HG03175 (cell line): ENCODE results near the gene ATP7B.

ENCODE experiments used
- ATAC-seq: cut with Tn5 transposase; IDR thresholded peaks from one replicate; pipeline ENCODE4 v1.9.1; 2021; ENCODE audit warnings: mild to moderate bottlenecking, moderate library complexity; ENCODE audit not compliant: unreplicated experiment

Gene ATP7B

DNA sequence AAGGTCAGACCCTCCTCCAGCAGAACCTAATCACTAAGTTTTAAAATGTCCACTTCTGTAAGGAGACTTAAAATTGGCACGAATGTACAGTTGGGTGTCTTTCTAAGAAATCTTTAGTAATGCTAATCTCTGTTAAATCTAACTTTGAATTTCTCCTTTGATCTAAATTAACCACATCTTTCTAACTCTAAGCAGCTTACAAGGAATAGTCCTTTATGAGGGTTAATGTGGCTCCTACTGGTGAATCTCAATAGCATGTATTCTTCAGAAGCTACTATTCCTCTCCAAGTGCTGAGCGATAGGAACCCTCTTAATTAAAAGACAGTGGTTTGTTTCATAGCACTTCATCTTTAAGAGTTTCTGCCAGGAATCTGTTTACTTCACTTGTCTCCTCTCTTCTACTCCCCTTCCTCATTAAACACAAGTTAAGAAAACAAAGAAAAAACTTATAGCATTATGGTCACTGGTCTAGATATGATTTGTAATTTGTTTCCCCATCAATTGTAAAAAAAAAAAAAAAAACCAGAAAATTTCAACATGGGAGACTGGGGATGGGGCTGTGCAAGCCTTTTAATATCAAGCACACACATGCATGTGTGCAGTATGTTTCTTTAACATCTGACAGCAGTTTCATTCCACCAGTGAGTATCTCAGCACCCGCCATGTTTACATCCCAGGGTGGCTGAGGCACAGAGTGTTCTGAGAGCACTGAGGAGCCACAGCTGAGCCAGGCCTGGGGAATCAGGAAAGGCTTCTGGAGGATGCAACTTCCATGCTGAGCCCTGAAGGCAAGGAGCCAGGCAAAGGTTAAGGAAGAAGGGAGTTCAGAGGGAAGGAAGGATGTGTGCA lies 57.7 kb downstream of the ATP7B start:
- ATAC-seq, result no peak

DNA sequence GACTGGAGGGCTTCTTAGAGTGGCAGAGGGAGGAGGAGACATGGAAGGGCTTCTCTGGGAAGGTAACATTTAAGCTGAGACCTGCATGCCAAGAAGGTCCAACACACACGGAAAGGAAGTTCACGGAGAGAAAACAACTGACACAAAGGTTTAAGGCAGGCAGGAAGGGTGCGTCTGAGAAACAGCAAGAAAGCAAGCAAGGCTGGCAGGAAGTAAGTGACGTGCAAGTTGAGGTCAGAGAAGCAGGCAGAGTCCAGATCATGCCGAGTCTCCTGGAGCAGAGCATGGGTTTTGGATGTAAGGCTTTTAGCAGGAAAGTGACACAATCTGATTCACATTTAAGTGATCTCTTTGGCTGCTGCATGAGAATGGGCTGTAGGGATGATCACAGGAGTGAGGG lies 60.5 kb downstream of the ATP7B start:
- ATAC-seq, result no peak

- ATAC-seq, result no peak
Observed at GRCh38 chr13:51946163-51946669, 65.0 kb downstream of the ATP7B start.

DNA sequence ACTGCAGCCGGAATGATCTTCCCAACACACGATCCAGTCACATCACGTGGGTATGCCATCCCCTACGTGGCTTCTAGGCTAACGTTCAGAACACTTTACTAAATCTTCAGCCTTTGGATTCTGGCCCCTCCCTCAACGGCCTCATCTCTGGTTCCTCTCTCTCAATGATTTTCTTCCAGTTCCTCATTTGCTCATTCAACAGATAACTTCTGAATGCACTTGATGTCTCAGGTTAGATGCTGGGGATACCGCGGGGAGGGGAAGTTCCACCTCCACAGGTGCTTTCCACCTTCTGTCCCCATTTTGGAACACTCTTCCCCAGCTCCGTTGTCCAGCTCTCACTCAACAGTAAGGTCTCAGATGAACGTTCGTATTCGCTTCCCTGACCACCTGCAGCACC lies 66.1 kb downstream of the ATP7B start:
- no peak for ATAC-seq

- ATAC-seq, result no peak
Observed at GRCh38 chr13:51944428-51944827, 66.8 kb downstream of the ATP7B start.

DNA sequence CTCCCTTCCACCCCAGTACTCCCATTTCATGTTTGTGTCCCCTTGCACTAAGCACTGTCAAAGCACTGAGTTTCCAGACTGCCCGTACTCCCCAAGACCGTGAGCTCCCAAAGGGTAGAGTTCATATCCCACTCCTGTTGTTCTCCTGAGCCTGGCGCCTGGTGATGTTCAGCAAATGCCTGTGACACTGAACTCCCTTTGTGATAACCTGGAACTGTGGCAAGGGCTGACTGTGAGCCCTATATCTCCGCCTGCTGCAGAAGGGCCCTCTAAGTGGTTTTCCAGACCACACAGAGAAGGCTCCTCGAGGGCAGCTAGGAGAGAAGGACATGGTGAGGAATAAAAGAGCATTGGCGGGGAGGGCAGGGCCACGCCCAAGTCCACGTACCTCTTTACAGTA lies 67.5 kb downstream of the ATP7B start:
- ATAC-seq, result no peak

DNA sequence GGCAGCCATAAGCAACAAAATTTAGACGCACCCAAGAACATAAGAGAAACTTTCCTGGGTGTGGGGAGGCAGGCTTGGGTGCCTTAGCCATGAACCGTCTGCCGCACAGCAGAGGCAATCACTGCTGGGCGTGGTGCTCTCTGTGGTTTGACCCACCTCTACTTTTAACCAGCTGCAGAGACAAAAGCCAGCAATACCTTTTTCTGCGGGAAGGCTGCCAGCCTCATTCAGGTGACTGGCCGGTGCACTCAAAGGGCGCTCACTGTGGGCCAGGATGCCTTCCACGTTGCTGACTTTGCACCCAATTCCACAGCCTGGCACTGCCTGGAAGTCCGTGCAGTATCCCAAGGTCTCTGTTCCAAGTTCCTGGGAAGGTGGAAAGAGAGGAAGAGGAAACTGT lies 69.1 kb downstream of the ATP7B start:
- no peak for ATAC-seq

GRCh38 chr13:51938454-51938853 lies 72.8 kb downstream of the ATP7B start:
- no peak for ATAC-seq

- no peak for ATAC-seq
Observed at GRCh38 chr13:51937320-51938290, 73.6 kb downstream of the ATP7B start.

DNA sequence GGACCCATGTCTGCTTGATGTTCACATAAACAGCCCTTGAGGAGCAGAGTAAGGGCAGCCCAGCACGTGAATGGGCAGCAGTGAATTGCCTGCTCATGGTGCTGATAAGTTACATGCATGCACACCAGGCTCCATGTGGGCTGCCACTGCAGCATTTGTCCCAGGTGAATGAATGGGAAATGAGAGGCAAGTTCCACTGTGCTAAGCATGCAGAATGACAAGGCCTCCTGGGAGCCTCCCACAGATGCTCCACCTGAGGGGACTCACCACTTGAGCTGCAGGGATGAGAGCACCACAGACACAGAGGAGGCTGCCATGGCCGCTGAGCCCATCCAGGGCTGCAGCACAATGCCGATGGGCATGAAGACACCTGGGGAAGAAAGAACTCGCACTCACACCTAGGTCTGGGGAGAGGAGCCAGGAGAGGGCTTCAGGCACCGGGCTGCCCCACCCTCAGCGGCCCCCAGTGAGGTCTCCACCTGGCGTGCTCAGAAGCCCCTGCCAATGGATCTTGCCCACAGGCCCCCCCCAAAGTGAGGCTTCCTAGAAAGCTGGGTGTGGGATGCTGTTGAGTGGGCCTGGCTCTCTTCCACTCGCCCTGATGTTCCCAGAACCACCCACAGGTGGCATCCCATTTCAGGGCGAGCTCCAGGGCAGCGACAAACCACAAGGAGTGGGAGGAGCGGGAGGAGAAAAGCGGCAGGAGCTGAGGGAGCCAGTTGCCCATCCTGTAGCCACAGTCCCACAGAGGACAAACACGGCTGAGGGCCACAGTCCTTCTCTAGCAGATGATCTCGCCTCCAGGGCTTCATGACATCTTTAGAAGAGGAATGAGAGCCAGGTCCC lies 75.7 kb downstream of the ATP7B start:
- ATAC-seq, result no peak

DNA sequence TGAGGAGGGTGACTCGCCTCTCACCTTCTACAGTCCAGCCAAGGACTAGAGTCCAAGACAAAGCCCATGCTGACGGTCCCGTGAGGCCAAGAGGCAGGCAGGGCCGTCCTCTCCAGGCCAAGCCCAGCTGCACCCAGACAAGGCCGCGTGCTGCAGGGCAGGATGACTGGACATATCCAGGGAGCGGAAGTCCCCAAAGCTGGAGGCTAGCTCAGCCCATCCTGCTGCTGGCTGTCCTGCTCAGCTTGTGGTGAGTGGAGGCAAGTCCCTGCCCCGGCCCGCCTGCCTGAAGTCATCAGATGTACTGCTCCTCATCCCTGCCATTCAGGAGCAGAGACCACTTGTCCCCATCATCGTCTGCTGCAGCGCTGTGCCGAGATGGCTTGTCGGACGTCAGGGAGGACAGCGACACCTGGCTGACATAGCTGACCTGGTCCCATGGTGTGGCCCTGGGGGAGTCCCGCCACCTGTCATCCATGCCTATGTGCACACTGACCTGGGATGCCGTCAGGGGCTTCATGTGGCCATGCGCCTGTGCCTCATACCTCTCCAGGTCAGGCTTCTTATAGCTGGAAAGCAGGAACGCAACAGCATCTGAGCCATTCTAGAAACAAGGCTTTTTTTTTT lies 76.7 kb downstream of the ATP7B start:
- ATAC-seq, result no peak

DNA sequence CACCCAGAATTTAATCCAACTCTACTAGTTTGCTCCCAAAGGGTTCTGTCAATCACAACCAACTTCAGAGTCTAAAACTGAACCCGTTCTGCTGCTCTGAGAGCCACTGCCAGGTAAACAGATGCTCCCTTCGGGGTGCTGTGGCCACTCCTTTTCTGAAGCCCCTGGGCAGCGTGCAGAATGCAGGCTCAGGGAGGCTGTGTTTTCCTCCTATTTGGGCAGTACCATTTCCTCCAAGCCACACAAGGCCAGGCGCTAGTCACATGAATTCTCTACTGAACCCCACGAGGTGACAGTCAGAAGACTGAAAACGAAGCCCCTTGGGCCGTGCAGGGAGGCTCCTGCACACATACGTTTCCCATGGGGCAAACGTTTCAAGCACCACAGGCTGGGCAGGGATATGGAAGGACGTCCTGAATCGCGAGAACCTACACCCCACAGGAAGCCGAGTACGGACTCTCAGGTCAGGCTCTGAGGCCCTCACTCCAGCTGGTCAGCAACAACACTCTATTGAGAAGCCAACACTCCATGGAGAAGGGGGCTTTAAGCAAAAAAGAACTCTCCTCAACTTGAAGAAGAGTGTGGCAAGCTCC lies 77.7 kb downstream of the ATP7B start:
- no peak for ATAC-seq

- no peak for ATAC-seq
Observed at GRCh38 chr13:51932231-51932630, 79.0 kb downstream of the ATP7B start.

DNA sequence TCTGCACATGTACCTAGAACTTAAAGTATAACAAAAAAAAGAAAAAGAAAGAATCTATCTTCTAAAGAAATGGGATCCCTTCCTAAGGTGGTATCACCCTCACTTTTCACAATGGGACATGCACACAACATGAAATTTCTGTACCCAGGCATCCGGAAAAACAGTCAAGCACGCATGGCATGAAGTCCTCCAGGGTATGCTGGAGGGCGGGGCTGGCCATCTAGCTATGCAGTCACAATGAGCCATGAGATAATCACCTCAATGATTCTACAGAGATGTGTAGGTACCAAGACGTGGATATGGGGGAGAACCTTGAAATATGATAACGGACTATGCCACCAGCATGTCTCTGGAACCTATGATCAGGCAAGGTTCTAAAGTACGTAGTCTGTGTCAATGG lies 79.6 kb downstream of the ATP7B start:
- no peak for ATAC-seq

GRCh38 chr13:51929699-51930098 lies 81.6 kb downstream of the ATP7B start:
- ATAC-seq, result no peak

- ATAC-seq, result no peak
Observed at GRCh38 chr13:51928231-51928630, 83.0 kb downstream of the ATP7B start.

GRCh38 chr13:51927129-51927528 lies 84.1 kb downstream of the ATP7B start:
- no peak for ATAC-seq

GRCh38 chr13:51926528-51926885 lies 84.7 kb downstream of the ATP7B start:
- no peak for ATAC-seq

GRCh38 chr13:51925865-51926527 lies 85.3 kb downstream of the ATP7B start:
- no peak for ATAC-seq
